Measurements from ENCODE around the gene KMT2E.
A peak's percentile ranks its signal among the peaks of the same experiment; 100 is the strongest.

The KMT2E gene

DNA sequence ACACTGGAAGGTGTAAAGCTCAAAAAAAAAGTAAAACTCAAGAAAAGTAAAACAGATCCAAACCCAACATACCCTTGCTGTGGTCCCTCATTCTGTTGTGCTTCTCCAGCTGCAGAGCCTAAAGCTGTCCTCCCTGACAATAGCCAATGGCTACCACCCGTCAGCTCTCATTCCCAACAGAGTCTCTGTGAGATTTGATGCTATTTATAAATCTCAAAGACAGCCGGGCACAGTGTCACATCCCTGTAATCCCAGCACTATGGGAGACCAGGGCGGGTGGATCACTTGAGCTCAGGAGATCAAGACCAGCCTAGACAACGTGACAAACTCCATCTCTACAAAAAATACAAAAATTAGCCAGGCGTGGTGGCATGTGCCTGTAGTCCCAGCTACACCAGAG is 116.0 kb downstream of the KMT2E start:
- DNase-seq (ENCODE audit: extremely low spot score): no peak
- ChIA-PET CTCF (interaction anchor here (1.5 to 2.8 kb wide), 2 partner anchors 10 to 13 kb away, joined by 5 to 10 read pairs; no protein-coding TSS in a partner anchor), POLR2A (no interaction called here)
- TF ChIP-seq CTCF (IDR thresholded peaks at IDR 0.05; ENCODE audit: control extremely low read depth, extremely low read depth, low read depth, missing control alignments): no peak

DNA sequence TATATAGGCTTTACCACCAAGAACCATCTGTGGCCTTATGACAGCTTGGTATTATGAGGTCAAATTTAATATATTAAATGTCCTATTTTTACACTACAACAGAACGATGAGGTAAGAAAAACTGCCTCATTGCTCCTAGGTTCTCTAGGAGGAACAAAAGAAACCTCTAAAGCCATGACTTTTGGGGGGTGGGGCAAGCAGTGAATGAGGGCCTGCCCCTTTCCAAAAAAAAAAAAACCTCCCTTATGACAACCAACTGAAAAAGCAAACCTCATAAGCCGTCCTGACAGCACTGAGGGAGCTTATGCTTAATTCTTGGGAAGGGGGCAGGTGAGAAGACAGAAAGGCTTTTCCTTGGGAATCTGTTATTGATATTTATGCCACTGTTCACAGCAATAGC is 116.6 kb downstream of the KMT2E start:
- ChIA-PET CTCF (interaction anchor here (1.5 to 2.8 kb wide), 3 partner anchors 8 to 13 kb away, joined by 5 to 10 read pairs (median 8); no protein-coding TSS in a partner anchor), POLR2A (no interaction called here)
- TF ChIP-seq CTCF (IDR thresholded peaks at IDR 0.05; ENCODE audit: control extremely low read depth, extremely low read depth, low read depth, missing control alignments): no peak
- DNase-seq (ENCODE audit: extremely low spot score): no peak

GRCh38 chr7:105131033-105131656 is 117.1 kb downstream of the KMT2E start:
- POLR2A ChIA-PET: no interaction called here
- no peak for TF ChIP-seq CTCF (IDR thresholded peaks at IDR 0.05; ENCODE audit: control extremely low read depth, extremely low read depth, low read depth, missing control alignments)
- DNase-seq (ENCODE audit: extremely low spot score): peak; percentile 27
- CTCF ChIA-PET: interaction anchor here (1.0 to 2.8 kb wide), 4 partner anchors 8 to 14 kb away, joined by 3 to 10 read pairs (median 6); no protein-coding TSS in a partner anchor

DNA sequence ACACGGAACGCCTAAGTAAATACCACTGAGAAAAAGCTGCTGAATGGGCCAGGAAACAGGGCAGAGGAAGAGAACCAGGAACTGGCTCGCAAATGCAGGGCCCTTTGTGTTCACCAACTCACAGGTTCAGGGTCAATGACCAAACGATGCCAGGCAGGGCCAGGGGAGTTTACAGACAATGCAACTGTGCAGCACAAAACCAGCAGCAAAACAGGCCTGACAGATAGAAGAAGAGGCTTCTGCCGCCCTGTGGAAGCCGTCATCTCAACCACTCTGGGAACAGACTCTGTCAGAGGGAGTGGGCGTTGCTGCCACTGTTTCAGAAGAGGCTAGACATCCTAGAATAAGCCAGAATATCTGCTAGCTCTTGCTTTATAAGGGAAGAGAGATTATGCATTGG is 117.9 kb downstream of the KMT2E start:
- ChIA-PET CTCF (interaction anchor here (1.0 to 2.8 kb wide), 4 partner anchors 8 to 15 kb away, joined by 3 to 10 read pairs (median 6); no protein-coding TSS in a partner anchor), POLR2A (no interaction called here)
- no peak for TF ChIP-seq CTCF (IDR thresholded peaks at IDR 0.05; ENCODE audit: control extremely low read depth, extremely low read depth, low read depth, missing control alignments)
- DNase-seq (ENCODE audit: extremely low spot score): no peak

GRCh38 chr7:105132335-105132734 is 118.3 kb downstream of the KMT2E start:
- CTCF ChIA-PET: interaction anchor here (1.7 to 2.8 kb wide), 2 partner anchors 10 to 15 kb away, joined by 8 to 10 read pairs; no protein-coding TSS in a partner anchor
- no peak for DNase-seq (ENCODE audit: extremely low spot score)
- no peak for TF ChIP-seq CTCF (IDR thresholded peaks at IDR 0.05; ENCODE audit: control extremely low read depth, extremely low read depth, low read depth, missing control alignments)
- POLR2A ChIA-PET: no interaction called here

DNA sequence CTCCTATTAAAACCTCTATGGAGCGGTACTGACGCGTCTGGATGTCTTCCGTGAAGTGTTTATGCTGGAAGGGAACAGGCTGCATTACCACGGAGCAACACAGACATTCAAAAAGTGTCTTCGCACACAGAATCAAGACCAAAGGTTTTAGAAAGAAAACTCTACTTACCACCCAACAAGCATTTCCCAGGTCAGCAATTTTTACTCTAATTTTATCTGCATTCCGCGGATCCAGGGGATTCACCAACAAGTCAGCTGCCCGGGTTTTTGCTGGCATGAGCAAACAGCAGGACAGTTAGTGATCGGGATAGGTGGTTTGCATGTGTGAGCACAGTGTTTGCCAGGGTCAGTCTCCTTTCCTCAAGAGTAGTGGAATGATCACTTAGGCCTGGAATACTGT is 118.8 kb downstream of the KMT2E start:
- ChIA-PET CTCF (no interaction called here), POLR2A (no interaction called here)
- no peak for TF ChIP-seq CTCF (IDR thresholded peaks at IDR 0.05; ENCODE audit: control extremely low read depth, extremely low read depth, low read depth, missing control alignments)
- DNase-seq (ENCODE audit: extremely low spot score): no peak

All from GM10248 (cell line).